Tibial artery (tissue), 4 donors: Measurements from ENCODE around the gene APCDD1L.

ENCODE experiments used
- DNase-seq, 2 donors: peaks; one replicate each; pipeline ENCODE4 v3.0.0-alpha.2; 2019
- H3K27ac ChIP-seq, 2 donors: fragments of 200-600 bp; sonication (generic) in 1 of 2; 1 replicate in 1 of 2; 2 replicates in 1 of 2; pipeline ENCODE4 v1.5.1; 2018 to 2019; ENCODE audit warnings: mild to moderate bottlenecking in 1 of 2
- H3K27me3 ChIP-seq, 2 donors: fragments of 200-600 bp; sonication (generic) in 1 of 2; one replicate each; pipeline versions ENCODE4 v1.5.1 to v1.6.0; 2016 to 2019
- H3K36me3 ChIP-seq, 3 donors: fragments of 200-600 bp; sonication (generic) in 2 of 3; one replicate each; pipeline ENCODE4 v1.5.1; 2016 to 2019; ENCODE audit warnings: mild to moderate bottlenecking in 2 of 3
- H3K4me1 ChIP-seq, 4 donors: fragments of 200-600 bp; sonication (generic) in 2 of 4; 1 replicate in 3 of 4; 2 replicates in 1 of 4; pipeline ENCODE4 v1.5.1; 2016 to 2019
- H3K4me3 ChIP-seq, 2 donors: fragments of 200-600 bp; sonication (generic) in 1 of 2; 1 replicate in 1 of 2; 2 replicates in 1 of 2; pipeline ENCODE4 v1.5.1; 2018 to 2019; ENCODE audit warnings: mild to moderate bottlenecking in 2 of 2
- H3K9me3 ChIP-seq, 3 donors: fragments of 200-600 bp; sonication (generic) in 1 of 3; one replicate each; pipeline ENCODE4 v1.5.1; 2016 to 2019
- intact Hi-C: fragments of 100-400 bp; cut with DNase I; formaldehyde crosslinking; loops from one replicate; pipeline ENCODE4 v1.15.0; 2023; ENCODE audit warnings: low total_unique reads
- TF ChIP-seq, protein P1 (sequence below), 2 experiments: fragments of 200-600 bp in 1 of 2; fragments of 450-650 bp in 1 of 2; IDR thresholded peaks; one replicate each; pipeline ENCODE4 v1.5.1; 2017 to 2019; ENCODE audit warnings: antibody characterized with exemption in 2 of 2, mild to moderate bottlenecking in 1 of 2, moderate library complexity in 1 of 2

APCDD1L gene

DNA sequence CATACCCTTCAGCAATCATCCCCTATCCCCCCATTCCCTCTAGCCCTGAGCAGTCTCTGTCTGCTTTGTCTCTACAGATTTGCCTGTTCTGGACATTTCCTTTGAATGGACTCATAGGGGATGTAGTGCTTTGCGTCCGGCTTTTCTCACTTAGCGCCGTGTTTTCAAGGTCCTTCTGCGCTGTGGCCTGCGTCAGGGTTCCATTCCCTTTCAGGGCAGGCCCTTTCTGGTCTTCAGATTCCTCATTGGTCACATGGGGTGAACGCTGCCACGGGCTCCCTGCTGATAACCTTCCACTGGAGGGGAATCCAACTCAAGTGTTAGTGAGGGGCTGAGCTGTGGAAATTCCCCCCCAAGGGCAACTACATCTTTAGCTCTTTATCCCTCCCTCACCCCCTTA, 36.4 kb upstream of the APCDD1L start:
- Histone ChIP-seq H3K4me1 (peaks cover 0 to 14% (median 6%) of the 10 kb centered on the region in 4 donors), H3K4me3 (no peak overlapping the region), H3K27ac (no peak overlapping the region), H3K36me3 (no peaks in the 10 kb centered on the region), H3K9me3 (no peaks in the 10 kb centered on the region), H3K27me3 (no peaks in the 10 kb centered on the region)
- TF ChIP-seq, protein P1, sequence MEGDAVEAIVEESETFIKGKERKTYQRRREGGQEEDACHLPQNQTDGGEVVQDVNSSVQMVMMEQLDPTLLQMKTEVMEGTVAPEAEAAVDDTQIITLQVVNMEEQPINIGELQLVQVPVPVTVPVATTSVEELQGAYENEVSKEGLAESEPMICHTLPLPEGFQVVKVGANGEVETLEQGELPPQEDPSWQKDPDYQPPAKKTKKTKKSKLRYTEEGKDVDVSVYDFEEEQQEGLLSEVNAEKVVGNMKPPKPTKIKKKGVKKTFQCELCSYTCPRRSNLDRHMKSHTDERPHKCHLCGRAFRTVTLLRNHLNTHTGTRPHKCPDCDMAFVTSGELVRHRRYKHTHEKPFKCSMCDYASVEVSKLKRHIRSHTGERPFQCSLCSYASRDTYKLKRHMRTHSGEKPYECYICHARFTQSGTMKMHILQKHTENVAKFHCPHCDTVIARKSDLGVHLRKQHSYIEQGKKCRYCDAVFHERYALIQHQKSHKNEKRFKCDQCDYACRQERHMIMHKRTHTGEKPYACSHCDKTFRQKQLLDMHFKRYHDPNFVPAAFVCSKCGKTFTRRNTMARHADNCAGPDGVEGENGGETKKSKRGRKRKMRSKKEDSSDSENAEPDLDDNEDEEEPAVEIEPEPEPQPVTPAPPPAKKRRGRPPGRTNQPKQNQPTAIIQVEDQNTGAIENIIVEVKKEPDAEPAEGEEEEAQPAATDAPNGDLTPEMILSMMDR (IDR thresholded peaks at IDR 0.05), result no peak
- DNase-seq, result no peak
- intact Hi-C loops, result no loop called here

DNA sequence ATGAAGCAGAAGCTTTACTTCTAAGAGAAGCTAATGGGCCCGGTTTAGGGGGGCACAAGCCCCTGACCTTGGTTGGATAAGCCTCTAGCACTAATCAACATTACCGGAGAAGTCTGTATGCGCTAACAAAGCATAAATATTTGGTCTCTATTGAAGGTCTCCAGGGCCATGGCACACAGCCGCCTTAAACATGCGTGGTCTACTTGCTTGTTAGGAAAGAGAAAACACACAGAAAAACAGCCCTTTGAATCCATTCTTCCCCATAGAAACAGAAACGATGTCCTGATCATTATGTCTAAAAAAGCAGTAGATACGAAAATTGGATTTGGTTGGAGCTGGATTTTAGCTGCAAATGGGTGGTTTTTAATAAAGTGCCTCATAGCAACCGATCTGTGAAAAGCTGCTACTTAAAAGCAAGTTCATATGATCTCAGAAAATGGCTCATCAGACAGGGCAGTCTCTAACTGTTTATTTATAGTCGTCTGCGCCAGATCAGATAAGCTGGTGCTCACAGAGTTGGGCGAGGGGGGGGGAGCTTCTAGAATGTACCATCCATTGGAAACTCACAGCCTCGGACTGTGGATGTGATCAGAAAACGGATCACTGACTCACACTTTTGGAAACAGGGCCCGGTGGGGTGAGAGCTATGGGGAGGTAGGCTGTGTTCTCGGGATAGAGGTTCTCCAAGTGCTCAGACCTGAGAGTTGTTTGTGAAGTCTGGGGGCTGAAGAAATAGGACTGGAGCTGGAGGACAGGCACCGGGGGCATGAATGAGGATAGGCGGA, 35.3 kb upstream of the APCDD1L start:
- H3K36me3 ChIP-seq, result no peaks in the 10 kb centered on the region
- no peak overlapping the region for H3K4me3 ChIP-seq
- H3K27me3 ChIP-seq, result no peaks in the 10 kb centered on the region
- H3K4me1 ChIP-seq, result peaks cover 0 to 14% (median 6%) of the 10 kb centered on the region in 4 donors
- H3K9me3 ChIP-seq, result no peaks in the 10 kb centered on the region
- intact Hi-C loops, result no loop called here
- TF ChIP-seq, protein P1 (IDR thresholded peaks at IDR 0.05), result no peak
- DNase-seq, result peak in 1 of 2 donors; percentile 58
- no peak overlapping the region for H3K27ac ChIP-seq

GRCh38 chr20:58549231-58550209, 34.3 kb upstream of the APCDD1L start:
- H3K36me3 ChIP-seq, result no peaks in the 10 kb centered on the region
- DNase-seq, result no peak
- H3K27ac ChIP-seq, result no peak overlapping the region
- intact Hi-C loops, result no loop called here
- no peaks in the 10 kb centered on the region for H3K9me3 ChIP-seq
- H3K4me1 ChIP-seq, result peaks cover 0 to 14% (median 6%) of the 10 kb centered on the region in 4 donors
- TF ChIP-seq, protein P1 (IDR thresholded peaks at IDR 0.05), result no peak
- no peaks in the 10 kb centered on the region for H3K27me3 ChIP-seq
- no peak overlapping the region for H3K4me3 ChIP-seq

DNA sequence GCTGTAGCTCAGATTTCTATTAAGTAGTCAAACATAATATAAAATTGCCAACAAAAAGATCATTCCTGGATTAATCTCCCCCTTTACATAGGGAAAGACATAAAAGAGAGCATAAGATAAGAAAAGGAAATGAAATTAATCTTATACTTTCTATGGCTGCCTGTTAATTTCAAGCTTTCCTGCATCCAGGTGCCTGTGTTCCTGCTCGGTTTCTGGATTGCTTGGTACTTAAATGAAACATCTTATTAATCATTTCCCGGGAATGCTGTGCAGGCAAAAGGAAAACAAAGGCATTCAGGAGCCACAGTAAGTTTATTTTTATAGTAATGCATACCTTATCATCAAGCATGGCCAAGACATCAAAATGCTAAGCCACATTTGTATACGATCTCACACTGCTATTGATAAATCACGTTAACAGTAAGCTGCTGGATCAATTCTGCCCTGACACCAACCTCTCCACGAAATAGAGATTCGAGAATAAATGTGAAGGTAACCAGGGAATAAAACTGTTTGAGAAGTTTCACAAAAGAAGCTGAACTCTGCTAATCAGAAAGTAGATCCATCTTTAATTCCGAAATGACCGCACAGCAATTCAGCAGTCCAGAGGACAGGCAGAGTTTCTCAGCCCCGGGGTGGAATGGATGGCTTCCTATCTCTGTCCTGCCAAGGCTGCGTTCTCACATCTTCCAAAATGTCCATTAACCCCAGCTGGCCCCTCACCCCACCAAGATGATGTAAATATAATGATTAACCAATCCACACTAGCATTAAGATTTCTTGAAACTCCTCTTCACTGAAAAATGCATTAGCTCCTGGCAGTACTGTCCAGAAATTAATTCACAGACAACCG, 32.6 kb upstream of the APCDD1L start:
- peaks cover 0 to 8% (median 2%) of the 10 kb centered on the region in 4 donors for H3K4me1 ChIP-seq
- no peak overlapping the region for H3K4me3 ChIP-seq
- intact Hi-C loops, result no loop called here
- TF ChIP-seq, protein P1 (IDR thresholded peaks at IDR 0.05), result no peak
- H3K36me3 ChIP-seq, result no peaks in the 10 kb centered on the region
- no peak for DNase-seq
- H3K27ac ChIP-seq, result no peak overlapping the region
- H3K9me3 ChIP-seq, result no peaks in the 10 kb centered on the region
- peaks cover 0 to 2% of the 10 kb centered on the region in 2 donors for H3K27me3 ChIP-seq
